Activated CD8-positive, alpha-beta T cell treated with anti-CD3 and anti-CD28 coated beads, Interleukin-2, amount 10 ng/mL, durations not matched to agents 7 days and 5 days (primary cell): ENCODE measurements around the gene ZNF319. TPM values are rescaled to one million over a fixed set of nuclear protein-coding genes. Genes with fewer than 3 reads are reported as not detected.

Source experiments
- ATAC-seq: fragments of 150-1000 bp; cut with Tn5 transposase; one replicate; pipeline ENCODE4 v1.10.0; 2021; ENCODE audit warnings: moderate library complexity
- CTCF ChIA-PET: fragments of 350-600 bp; sonication (Branson Sonifier 250); formaldehyde crosslinking; loops from one replicate; lab custom pipeline; 2021; ENCODE audit warnings: antibody characterized with exemption; lab: Charles Lee
- POLR2A ChIA-PET: fragments of 350-600 bp; sonication (Branson Sonifier 250); formaldehyde crosslinking; loops from one replicate; lab custom pipeline; 2021; ENCODE audit warnings: antibody characterized with exemption; lab: Charles Lee
- DNase-seq: peaks from one replicate; pipeline ENCODE4 v3.0.0-alpha.2; 2020
- H3K27ac Mint-ChIP-seq: one replicate; pipeline ENCODE4 v1.8.0; 2021; ENCODE audit warnings: mild to moderate bottlenecking, mixed read lengths
- H3K27me3 Mint-ChIP-seq: one replicate; pipeline ENCODE4 v1.8.0; 2021; ENCODE audit warnings: low read depth, mixed read lengths
- H3K36me3 Mint-ChIP-seq: one replicate; pipeline ENCODE4 v1.8.0; 2021; ENCODE audit warnings: low read depth, mixed read lengths
- H3K4me1 Mint-ChIP-seq: one replicate; pipeline ENCODE4 v1.8.0; 2021; ENCODE audit warnings: low read depth, mixed read lengths
- H3K4me3 Mint-ChIP-seq: one replicate; pipeline ENCODE4 v1.8.0; 2021; ENCODE audit warnings: mild to moderate bottlenecking, mixed read lengths
- H3K9me3 Mint-ChIP-seq: one replicate; pipeline ENCODE4 v1.8.0; 2022; ENCODE audit warnings: mixed read lengths; ENCODE audit not compliant: insufficient read depth
- total RNA-seq, 2 experiments: library from RNA; stranded (reverse); gene quantifications; one replicate each; pipeline ENCODE4 v1.2.3, GENCODE V29; 2021

The ZNF319 gene
- total RNA-seq, 2 experiments from 2014 or later: 16.6 to 17.0 TPM

DNA sequence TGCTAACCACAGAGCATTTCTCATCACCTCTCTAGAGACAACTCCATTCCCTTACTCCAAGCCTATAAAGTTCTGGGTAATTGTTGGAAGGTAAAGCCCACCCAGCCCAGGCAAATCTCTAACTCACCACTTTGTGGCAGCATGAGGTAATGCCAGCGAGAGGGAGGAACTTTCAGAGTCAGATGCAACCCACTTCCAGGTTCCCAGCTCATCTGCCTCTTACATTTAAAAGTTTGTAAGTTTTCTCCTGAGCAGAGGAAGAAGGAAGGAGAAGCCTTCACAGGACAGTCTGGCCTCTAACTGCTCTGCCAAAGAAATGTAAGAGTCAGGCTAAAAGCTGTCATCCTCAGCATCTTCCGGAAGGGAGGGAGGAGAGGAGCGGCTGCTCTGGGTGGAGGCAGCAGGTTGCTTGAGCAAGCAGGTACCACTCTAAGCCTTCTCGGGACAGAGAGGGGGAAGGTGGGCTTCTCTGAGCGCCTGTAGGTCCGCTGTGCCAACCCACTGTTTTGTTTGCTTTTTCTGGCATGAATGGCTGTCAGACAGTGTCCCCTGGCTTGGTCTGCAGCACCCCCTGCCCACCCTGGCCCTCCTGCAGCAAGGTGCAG is 1.0 kb downstream of the ZNF319 start:
- POLR2A ChIA-PET: interaction anchor here (1.3 to 1.9 kb wide), 2 partner anchors 10 to 93 kb away, joined by 3 to 8 read pairs; no protein-coding TSS in a partner anchor
- CTCF ChIA-PET: interaction anchor here (0.7 to 3.8 kb wide), 13 partner anchors 10 to 480 kb away, joined by 3 to 28 read pairs (median 4); partner anchors contain the start of gene CFAP20
- DNase-seq (peak; percentile 65), ATAC-seq (peak; percentile 16)
- Mint-ChIP-seq H3K27ac (peak overlapping the region; percentile 85), H3K4me1 (peaks cover 69% of the 10 kb centered on the region), H3K36me3 (peaks cover 52% of the 10 kb centered on the region), H3K4me3 (peak overlapping the region; percentile 79), H3K27me3 (no peaks in the 10 kb centered on the region), H3K9me3 (no peaks in the 10 kb centered on the region)

- H3K4me1 Mint-ChIP-seq: peaks cover 70% of the 10 kb centered on the region
- POLR2A ChIA-PET: interaction anchor here (1.0 to 1.3 kb wide), 2 partner anchors 11 to 92 kb away, joined by 3 read pairs; no protein-coding TSS in a partner anchor
- H3K36me3 Mint-ChIP-seq: peaks cover 53% of the 10 kb centered on the region
Measured at GRCh38 chr16:57998992-57999365, 1.5 kb downstream of the ZNF319 start.

GRCh38 chr16:57998486-57998885 is 2.0 kb downstream of the ZNF319 start:
- Mint-ChIP-seq H3K36me3 (peaks cover 50% of the 10 kb centered on the region), H3K27me3 (no peaks in the 10 kb centered on the region), H3K4me1 (peaks cover 67% of the 10 kb centered on the region), H3K9me3 (no peaks in the 10 kb centered on the region), H3K4me3 (peak overlapping the region; percentile 79), H3K27ac (peak overlapping the region; percentile 85)
- peak; percentile 89 for DNase-seq
- peak; percentile 40 for ATAC-seq
- POLR2A ChIA-PET: interaction anchor here (1.0 kb wide), 1 partner anchor 11 kb away, joined by 3 read pairs; no protein-coding TSS in a partner anchor
- CTCF ChIA-PET: interaction anchor here (0.6 to 3.8 kb wide), 6 partner anchors 14 to 422 kb away, joined by 3 to 28 read pairs (median 8); no protein-coding TSS in a partner anchor

More at GRCh38 chr16:57998992-57999365, 1.5 kb downstream of the ZNF319 start:
- DNase-seq: peak; percentile 36
- Mint-ChIP-seq H3K9me3 (no peaks in the 10 kb centered on the region), H3K4me3 (peak overlapping the region; percentile 79), H3K27me3 (no peaks in the 10 kb centered on the region), H3K27ac (peak overlapping the region; percentile 85)
- no peak for ATAC-seq
- CTCF ChIA-PET: interaction anchor here (0.6 to 3.8 kb wide), 9 partner anchors 14 to 422 kb away, joined by 3 to 28 read pairs (median 8); no protein-coding TSS in a partner anchor

DNA sequence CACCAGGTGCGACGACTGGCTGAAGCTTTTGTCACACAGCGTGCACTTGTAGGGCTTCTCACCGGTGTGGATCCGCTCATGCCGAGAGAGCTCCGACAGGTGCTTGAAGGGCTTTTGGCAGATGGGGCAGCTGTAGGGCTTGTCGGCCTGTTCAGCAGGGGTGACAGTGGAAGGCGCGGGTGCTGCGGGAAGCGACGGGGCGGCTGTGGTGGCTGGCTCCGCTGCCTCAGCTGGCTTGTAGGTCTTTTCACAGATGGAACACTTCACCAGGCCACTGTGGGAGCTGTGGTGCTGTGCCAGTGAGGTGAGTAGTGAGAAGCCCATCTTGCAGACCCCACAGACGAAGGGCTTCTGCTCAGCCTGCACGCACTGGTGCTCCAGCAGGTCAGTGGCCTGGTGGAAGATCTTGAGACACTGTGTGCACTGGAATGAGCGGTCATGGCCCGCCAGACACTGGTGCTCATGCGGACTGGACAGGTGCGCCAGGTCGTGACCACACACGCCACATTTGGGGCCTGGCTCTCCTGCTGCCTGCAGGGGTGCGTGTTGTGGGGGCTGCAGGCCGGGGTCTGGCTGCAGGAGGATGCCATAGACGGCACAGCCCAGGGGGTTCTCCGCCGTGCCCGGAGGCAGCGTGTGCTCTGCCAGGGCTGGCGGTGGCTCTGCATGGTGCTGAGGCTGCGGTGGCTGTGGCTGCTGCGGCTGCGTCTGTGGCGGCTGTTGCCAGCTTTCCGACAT is 2.8 kb downstream of the ZNF319 start:
- Mint-ChIP-seq H3K36me3 (peaks cover 43% of the 10 kb centered on the region), H3K4me3 (peak overlapping the region; percentile 79)
- POLR2A ChIA-PET: interaction anchor here (1.0 kb wide), 1 partner anchor 10 kb away, joined by 3 read pairs; no protein-coding TSS in a partner anchor

DNA sequence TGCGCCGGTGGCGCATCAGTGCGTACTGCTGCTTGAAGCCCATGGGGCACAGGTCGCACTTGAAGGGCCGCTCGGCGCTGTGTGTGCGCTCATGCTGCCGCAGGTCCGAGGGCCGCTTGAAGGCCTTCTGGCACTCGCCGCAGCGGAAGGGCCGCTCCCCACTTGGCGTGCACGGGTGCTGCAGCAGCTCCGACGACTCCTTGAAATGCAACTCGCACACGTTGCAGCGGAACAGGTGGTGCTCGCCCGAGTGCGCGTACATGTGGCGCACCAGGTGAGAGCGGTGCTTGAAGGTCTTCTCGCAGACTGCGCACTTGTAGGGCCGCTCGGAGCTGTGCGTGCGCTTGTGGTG is 3.3 kb downstream of the ZNF319 start:
- POLR2A ChIA-PET: no interaction called here
- H3K27me3 Mint-ChIP-seq: no peaks in the 10 kb centered on the region
- H3K4me1 Mint-ChIP-seq: peaks cover 54% of the 10 kb centered on the region
- no peaks in the 10 kb centered on the region for H3K9me3 Mint-ChIP-seq
- CTCF ChIA-PET: interaction anchor here (3.3 kb wide), 1 partner anchor 91 kb away, joined by 18 read pairs; no protein-coding TSS in a partner anchor
- H3K4me3 Mint-ChIP-seq: no peak overlapping the region
- H3K36me3 Mint-ChIP-seq: peaks cover 37% of the 10 kb centered on the region
- no peak for ATAC-seq
- no peak for DNase-seq
- no peak overlapping the region for H3K27ac Mint-ChIP-seq

More for the DNA sequence above, 2.8 kb downstream of the ZNF319 start:
- ATAC-seq (no peak), DNase-seq (no peak)
- Mint-ChIP-seq H3K27me3 (no peaks in the 10 kb centered on the region), H3K4me1 (peaks cover 60% of the 10 kb centered on the region), H3K9me3 (no peaks in the 10 kb centered on the region), H3K27ac (peak overlapping the region; percentile 85)
- CTCF ChIA-PET: interaction anchor here (0.9 to 3.8 kb wide), 5 partner anchors 13 to 421 kb away, joined by 3 to 28 read pairs (median 9); no protein-coding TSS in a partner anchor

GRCh38 chr16:57996406-57997175 is 3.9 kb downstream of the ZNF319 start:
- no peaks in the 10 kb centered on the region for H3K9me3 Mint-ChIP-seq
- H3K4me3 Mint-ChIP-seq: no peak overlapping the region
- DNase-seq: no peak
- no peak overlapping the region for H3K27ac Mint-ChIP-seq
- ATAC-seq: no peak
- peaks cover 49% of the 10 kb centered on the region for H3K4me1 Mint-ChIP-seq
- CTCF ChIA-PET: no interaction called here
- no peaks in the 10 kb centered on the region for H3K27me3 Mint-ChIP-seq
- POLR2A ChIA-PET: no interaction called here
- H3K36me3 Mint-ChIP-seq: peaks cover 35% of the 10 kb centered on the region

GRCh38 chr16:57995721-57996405 is 4.6 kb downstream of the ZNF319 start:
- CTCF ChIA-PET: no interaction called here
- ATAC-seq (no peak), DNase-seq (no peak)
- H3K36me3 Mint-ChIP-seq: peaks cover 35% of the 10 kb centered on the region
- H3K27me3 Mint-ChIP-seq: no peaks in the 10 kb centered on the region
- H3K4me3 Mint-ChIP-seq: no peak overlapping the region
- peak overlapping the region; percentile 46 for H3K27ac Mint-ChIP-seq
- POLR2A ChIA-PET: no interaction called here
- H3K9me3 Mint-ChIP-seq: no peaks in the 10 kb centered on the region
- H3K4me1 Mint-ChIP-seq: peaks cover 45% of the 10 kb centered on the region

DNA sequence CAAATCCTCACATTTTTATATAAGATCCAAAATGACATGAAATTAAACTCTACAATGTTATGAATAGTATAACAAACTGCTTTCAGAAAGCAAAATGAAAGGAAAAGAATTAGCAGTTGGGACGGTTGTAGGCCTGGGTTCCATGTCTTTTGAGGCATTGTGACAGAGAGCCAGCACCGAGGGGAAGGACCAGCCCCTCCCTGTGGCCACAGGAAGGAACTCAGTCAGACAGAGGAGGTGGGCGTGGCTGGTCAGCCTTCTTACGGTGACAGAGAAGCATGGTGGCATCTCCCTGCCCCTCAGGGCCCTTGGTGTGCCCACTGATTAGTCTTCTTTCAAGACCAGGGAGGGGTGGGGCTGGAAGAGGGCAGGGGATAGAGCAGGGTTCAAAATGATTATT is 5.7 kb downstream of the ZNF319 start:
- peaks cover 45% of the 10 kb centered on the region for H3K4me1 Mint-ChIP-seq
- CTCF ChIA-PET: no interaction called here
- H3K27me3 Mint-ChIP-seq: no peaks in the 10 kb centered on the region
- H3K27ac Mint-ChIP-seq: peak overlapping the region; percentile 63
- peak overlapping the region; percentile 1 for H3K4me3 Mint-ChIP-seq
- peak; percentile 21 for ATAC-seq
- H3K36me3 Mint-ChIP-seq: peaks cover 35% of the 10 kb centered on the region
- DNase-seq: peak; percentile 74
- no peaks in the 10 kb centered on the region for H3K9me3 Mint-ChIP-seq
- POLR2A ChIA-PET: no interaction called here

DNA sequence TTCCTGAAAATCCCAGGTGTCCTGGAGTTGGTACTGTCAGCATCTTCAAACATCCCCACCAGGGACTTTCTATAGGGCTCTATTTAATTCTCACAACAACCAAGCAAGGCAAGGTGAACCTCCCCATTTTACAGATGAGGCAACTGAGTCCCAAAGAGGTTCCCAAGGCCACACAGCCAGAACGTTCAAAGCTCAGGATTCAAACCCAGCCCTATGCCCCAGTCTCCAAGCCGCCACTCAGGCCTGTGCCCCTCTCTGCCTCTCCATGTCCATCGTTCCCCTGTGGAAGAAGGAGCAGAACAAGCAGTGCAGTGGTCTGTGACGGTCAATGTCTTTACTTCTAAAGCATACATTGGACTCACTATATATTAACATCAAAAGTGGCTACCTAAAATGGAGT is 6.1 kb downstream of the ZNF319 start:
- Mint-ChIP-seq H3K9me3 (no peaks in the 10 kb centered on the region), H3K27me3 (no peaks in the 10 kb centered on the region), H3K36me3 (peaks cover 35% of the 10 kb centered on the region), H3K27ac (peak overlapping the region; percentile 63), H3K4me3 (peak overlapping the region; percentile 1), H3K4me1 (peaks cover 45% of the 10 kb centered on the region)
- ATAC-seq: no peak
- no peak for DNase-seq
- CTCF ChIA-PET: no interaction called here
- POLR2A ChIA-PET: no interaction called here

GRCh38 chr16:57993897-57994296 is 6.6 kb downstream of the ZNF319 start:
- DNase-seq: no peak
- H3K36me3 Mint-ChIP-seq: peaks cover 35% of the 10 kb centered on the region
- H3K9me3 Mint-ChIP-seq: no peaks in the 10 kb centered on the region
- H3K27ac Mint-ChIP-seq: no peak overlapping the region
- H3K4me1 Mint-ChIP-seq: peaks cover 41% of the 10 kb centered on the region
- no peak overlapping the region for H3K4me3 Mint-ChIP-seq
- no peaks in the 10 kb centered on the region for H3K27me3 Mint-ChIP-seq
- ChIA-PET POLR2A (no interaction called here), CTCF (no interaction called here)
- ATAC-seq: no peak

- Mint-ChIP-seq H3K9me3 (no peaks in the 10 kb centered on the region), H3K36me3 (peaks cover 35% of the 10 kb centered on the region), H3K27me3 (no peaks in the 10 kb centered on the region), H3K4me3 (no peak overlapping the region), H3K27ac (no peak overlapping the region), H3K4me1 (peaks cover 36% of the 10 kb centered on the region)
- no peak for DNase-seq
- ATAC-seq: no peak
- POLR2A ChIA-PET: no interaction called here
- CTCF ChIA-PET: no interaction called here
Measured at GRCh38 chr16:57993438-57993837, 7.0 kb downstream of the ZNF319 start.
